Activated CD8-positive, alpha-beta T cell treated with anti-CD3 and anti-CD28 coated beads for 36 hours (primary cell): ENCODE data around the gene ARRDC3. TPM values are rescaled to one million over a fixed set of nuclear protein-coding genes. Genes with fewer than 3 reads are reported as not detected.

ENCODE experiments used
- ATAC-seq: fragments of 200-7000 bp; cut with Tn5 transposase; one replicate; pipeline ENCODE4 v1.10.0; 2021; ENCODE audit warnings: mild to moderate bottlenecking, moderate library complexity
- CTCF ChIA-PET: fragments of 350-600 bp; sonication (Branson Sonifier 250); formaldehyde crosslinking; loops from one replicate; lab custom pipeline; 2021; ENCODE audit warnings: antibody characterized with exemption; lab: Charles Lee
- POLR2A ChIA-PET: fragments of 350-600 bp; sonication (Branson Sonifier 250); formaldehyde crosslinking; loops from one replicate; lab custom pipeline; 2021; ENCODE audit warnings: antibody characterized with exemption; lab: Charles Lee
- DNase-seq: peaks from one replicate; pipeline ENCODE4 v3.0.0-alpha.2; 2020
- H3K27ac Mint-ChIP-seq: one replicate; pipeline ENCODE4 v1.8.0; 2021; ENCODE audit warnings: mild to moderate bottlenecking, mixed read lengths
- H3K27me3 Mint-ChIP-seq: one replicate; pipeline ENCODE4 v1.8.0; 2021; ENCODE audit warnings: mixed read lengths
- H3K36me3 Mint-ChIP-seq: one replicate; pipeline ENCODE4 v1.8.0; 2021; ENCODE audit warnings: low read depth, mixed read lengths
- H3K4me1 Mint-ChIP-seq: one replicate; pipeline ENCODE4 v1.8.0; 2021; ENCODE audit warnings: low read depth, mixed read lengths
- H3K4me3 Mint-ChIP-seq: one replicate; pipeline ENCODE4 v1.8.0; 2021; ENCODE audit warnings: mild to moderate bottlenecking, moderate library complexity, mixed read lengths
- H3K9me3 Mint-ChIP-seq: one replicate; pipeline ENCODE4 v1.8.0; 2021; ENCODE audit warnings: mixed read lengths
- intact Hi-C: fragments of 100-400 bp; cut with micrococcal nuclease; formaldehyde crosslinking; loops from one replicate; pipeline ENCODE4 v1.10.0; 2022
- total RNA-seq, 2 experiments: library from RNA; stranded (reverse); gene quantifications; one replicate each; pipeline ENCODE4 v1.2.3, GENCODE V29; 2021
- TF ChIP-seq, protein P1 (sequence below): fragments of 200-600 bp; IDR thresholded peaks from one replicate; pipeline ENCODE4 v1.8.0; 2022; ENCODE audit warnings: antibody characterized with exemption, mild to moderate bottlenecking

The ARRDC3 gene
- total RNA-seq, 2 experiments from 2014 or later = 35.4 to 39.2 TPM

DNA sequence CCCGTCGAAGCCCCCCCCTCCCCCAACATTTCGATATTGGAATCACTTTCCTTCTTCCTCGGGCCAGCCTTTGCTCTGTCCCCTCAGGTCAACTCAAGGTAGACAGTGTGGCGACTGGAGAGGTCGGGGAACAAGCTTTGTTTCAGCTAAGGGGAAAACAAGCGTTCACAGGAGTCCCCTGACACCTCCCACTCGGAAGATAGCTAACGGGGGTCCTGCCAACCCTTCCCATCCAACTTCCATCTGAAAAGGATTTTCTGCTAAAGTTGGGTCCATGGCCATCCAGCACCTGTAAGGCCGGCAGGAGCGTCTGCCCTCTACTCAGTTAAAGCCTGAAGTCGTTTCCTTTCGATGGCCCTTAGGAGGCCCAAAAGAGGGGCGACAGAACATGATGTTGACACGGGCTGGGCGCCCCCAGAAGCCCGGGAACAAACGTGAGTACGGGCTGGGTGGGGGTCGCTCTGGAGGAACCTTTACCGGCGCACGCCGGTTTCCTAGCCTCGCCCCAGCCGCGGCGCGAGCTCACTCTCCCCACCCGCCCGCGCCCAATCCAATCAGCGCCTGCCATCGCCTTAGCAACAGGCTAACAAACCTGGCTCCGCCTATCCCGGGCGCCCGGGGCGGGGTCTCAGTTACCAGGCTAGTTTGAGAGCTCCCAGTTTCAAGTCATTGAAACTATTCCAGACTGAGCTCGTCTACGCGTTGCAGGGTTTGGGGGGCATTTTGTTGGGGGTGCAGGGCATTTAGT is 2.5 kb downstream of the ARRDC3 start:
- TF ChIP-seq, protein P1, sequence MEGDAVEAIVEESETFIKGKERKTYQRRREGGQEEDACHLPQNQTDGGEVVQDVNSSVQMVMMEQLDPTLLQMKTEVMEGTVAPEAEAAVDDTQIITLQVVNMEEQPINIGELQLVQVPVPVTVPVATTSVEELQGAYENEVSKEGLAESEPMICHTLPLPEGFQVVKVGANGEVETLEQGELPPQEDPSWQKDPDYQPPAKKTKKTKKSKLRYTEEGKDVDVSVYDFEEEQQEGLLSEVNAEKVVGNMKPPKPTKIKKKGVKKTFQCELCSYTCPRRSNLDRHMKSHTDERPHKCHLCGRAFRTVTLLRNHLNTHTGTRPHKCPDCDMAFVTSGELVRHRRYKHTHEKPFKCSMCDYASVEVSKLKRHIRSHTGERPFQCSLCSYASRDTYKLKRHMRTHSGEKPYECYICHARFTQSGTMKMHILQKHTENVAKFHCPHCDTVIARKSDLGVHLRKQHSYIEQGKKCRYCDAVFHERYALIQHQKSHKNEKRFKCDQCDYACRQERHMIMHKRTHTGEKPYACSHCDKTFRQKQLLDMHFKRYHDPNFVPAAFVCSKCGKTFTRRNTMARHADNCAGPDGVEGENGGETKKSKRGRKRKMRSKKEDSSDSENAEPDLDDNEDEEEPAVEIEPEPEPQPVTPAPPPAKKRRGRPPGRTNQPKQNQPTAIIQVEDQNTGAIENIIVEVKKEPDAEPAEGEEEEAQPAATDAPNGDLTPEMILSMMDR = no peak
- Mint-ChIP-seq H3K4me3 (peak overlapping the region; percentile 93), H3K4me1 (peaks cover 29% of the 10 kb centered on the region)

DNA sequence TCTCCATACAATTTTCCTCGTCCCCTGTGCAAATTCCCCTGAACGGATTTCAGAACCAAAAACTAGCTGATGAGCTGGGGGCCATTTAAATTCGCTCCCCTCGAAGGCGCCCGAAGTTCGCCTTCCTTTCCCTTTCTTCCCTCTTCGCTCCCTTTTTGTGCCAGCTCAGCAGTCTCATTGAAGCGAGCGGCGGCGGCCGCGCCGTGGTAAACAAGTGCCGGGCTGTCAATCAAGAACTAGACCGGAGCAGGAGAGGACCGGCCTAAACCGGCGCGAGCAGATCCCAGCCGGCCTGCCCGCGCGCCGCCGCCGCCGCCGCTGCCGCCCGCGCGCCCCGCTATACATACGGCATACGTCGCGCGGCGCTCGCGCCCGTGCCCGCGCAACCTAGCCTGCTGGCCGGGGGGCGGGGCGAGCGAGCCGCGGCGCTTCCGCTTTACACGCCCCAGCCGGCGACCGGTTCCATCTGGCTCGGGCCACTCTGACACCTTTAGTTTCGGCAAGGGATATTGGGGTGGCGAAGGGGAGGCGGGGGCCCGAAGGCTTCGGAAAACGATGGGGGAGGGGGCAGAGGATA is 3.1 kb downstream of the ARRDC3 start:
- ChIA-PET CTCF (interaction anchor here (1.0 to 2.2 kb wide), 4 partner anchors 66 to 160 kb away, joined by 4 to 15 read pairs (median 6); no protein-coding TSS in a partner anchor), POLR2A (interaction anchor here (0.6 to 2.2 kb wide), 11 partner anchors 9 to 213 kb away, joined by 3 to 25 read pairs (median 4); no protein-coding TSS in a partner anchor)
- H3K4me1 Mint-ChIP-seq = peaks cover 32% of the 10 kb centered on the region
- TF ChIP-seq, protein P1 = no peak
- H3K27me3 Mint-ChIP-seq = no peaks in the 10 kb centered on the region
- H3K9me3 Mint-ChIP-seq = no peaks in the 10 kb centered on the region
- peak; percentile 59 for ATAC-seq
- peak overlapping the region; percentile 99 for H3K27ac Mint-ChIP-seq
- peak overlapping the region; percentile 93 for H3K4me3 Mint-ChIP-seq
- intact Hi-C loops = loop anchor here (2.0 to 10.0 kb wide), 4 partner anchors 67 to 515 kb away; no protein-coding TSS in a partner anchor
- peaks cover 42% of the 10 kb centered on the region for H3K36me3 Mint-ChIP-seq
- peak; percentile 96 for DNase-seq

More for the DNA sequence above, 2.5 kb downstream of the ARRDC3 start:
- CTCF ChIA-PET = interaction anchor here (1.1 to 2.2 kb wide), 4 partner anchors 67 to 161 kb away, joined by 4 to 15 read pairs (median 6); no protein-coding TSS in a partner anchor
- intact Hi-C loops = loop anchor here (5.0 to 10.0 kb wide), 3 partner anchors 218 to 516 kb away; no protein-coding TSS in a partner anchor
- POLR2A ChIA-PET = interaction anchor here (0.5 to 2.2 kb wide), 13 partner anchors 9 to 213 kb away, joined by 3 to 25 read pairs (median 4); no protein-coding TSS in a partner anchor
- ATAC-seq (peak; percentile 60), DNase-seq (peak; percentile 99)
- Mint-ChIP-seq H3K9me3 (no peaks in the 10 kb centered on the region), H3K36me3 (peaks cover 38% of the 10 kb centered on the region), H3K27me3 (no peaks in the 10 kb centered on the region), H3K27ac (peak overlapping the region; percentile 98)

DNA sequence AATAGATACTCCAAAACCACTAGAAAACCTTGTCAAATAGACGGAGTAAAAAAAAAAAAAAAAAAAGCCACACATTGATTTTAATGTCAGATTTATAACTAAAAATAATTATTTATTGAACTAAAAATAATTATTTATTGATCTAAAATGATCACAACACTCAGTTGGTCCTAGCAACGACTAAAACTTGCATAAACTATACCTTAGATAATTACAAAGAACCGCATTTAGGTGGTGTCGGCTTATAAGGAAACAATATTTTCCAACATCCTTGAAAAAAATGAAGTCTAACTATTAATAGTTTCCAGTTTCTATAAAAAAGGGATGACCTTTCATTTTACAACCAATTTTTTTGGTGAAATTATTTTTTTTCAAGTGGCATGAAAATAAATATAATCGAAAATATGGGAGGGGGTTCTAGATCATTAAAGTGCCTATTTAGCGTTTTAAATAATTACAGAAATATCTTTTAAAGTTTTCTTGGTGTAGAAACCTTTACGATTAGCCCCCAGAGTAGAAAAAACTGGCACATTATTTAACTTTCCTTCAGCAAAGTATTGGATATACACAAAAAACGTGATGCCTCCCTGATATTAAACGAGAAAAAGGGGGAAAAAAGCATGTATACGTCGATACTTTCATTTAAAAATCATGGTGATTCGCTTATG is 3.7 kb downstream of the ARRDC3 start:
- ChIA-PET CTCF (interaction anchor here (1.0 to 2.2 kb wide), 7 partner anchors 40 to 159 kb away, joined by 3 to 15 read pairs (median 5); no protein-coding TSS in a partner anchor), POLR2A (interaction anchor here (0.6 to 2.2 kb wide), 7 partner anchors 8 to 132 kb away, joined by 3 to 25 read pairs (median 3); no protein-coding TSS in a partner anchor)
- Mint-ChIP-seq H3K36me3 (peaks cover 48% of the 10 kb centered on the region), H3K27me3 (no peaks in the 10 kb centered on the region), H3K4me1 (peaks cover 31% of the 10 kb centered on the region), H3K9me3 (no peaks in the 10 kb centered on the region), H3K4me3 (peak overlapping the region; percentile 93), H3K27ac (peak overlapping the region; percentile 99)
- intact Hi-C loops = loop anchor here (2.0 kb wide), 1 partner anchor 67 kb away; no protein-coding TSS in a partner anchor
- TF ChIP-seq, protein P1 = no peak
- DNase-seq (no peak), ATAC-seq (no peak)

DNA sequence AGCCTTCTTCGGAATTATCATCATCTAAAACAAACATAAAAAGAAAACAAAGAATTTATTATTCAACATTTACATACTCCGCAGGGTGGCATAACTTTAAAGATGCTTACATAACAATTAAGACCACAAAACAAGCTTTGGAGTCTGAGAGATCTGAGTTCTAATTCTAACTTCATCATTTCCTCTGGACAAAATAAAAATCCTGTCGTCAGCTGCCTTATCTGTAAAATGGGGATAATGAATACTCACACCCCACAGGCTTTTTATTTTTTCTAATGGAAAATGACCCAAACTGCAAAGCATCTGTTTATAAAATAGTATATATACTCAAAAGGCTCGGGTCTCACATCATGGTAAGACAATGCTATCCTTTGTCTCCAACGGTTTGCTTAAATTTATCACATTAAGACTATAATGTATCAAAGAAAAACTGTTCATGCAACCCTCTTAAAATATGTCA is 4.3 kb downstream of the ARRDC3 start:
- DNase-seq = no peak
- Mint-ChIP-seq H3K4me1 (peaks cover 30% of the 10 kb centered on the region), H3K27ac (peak overlapping the region; percentile 99), H3K4me3 (peak overlapping the region; percentile 93), H3K27me3 (no peaks in the 10 kb centered on the region), H3K36me3 (peaks cover 52% of the 10 kb centered on the region), H3K9me3 (no peaks in the 10 kb centered on the region)
- ATAC-seq = no peak
- POLR2A ChIA-PET = interaction anchor here (0.7 to 1.3 kb wide), 2 partner anchors 99 to 226 kb away, joined by 3 read pairs; no protein-coding TSS in a partner anchor
- TF ChIP-seq, protein P1 = no peak
- CTCF ChIA-PET = interaction anchor here (0.9 to 1.6 kb wide), 7 partner anchors 40 to 159 kb away, joined by 3 to 7 read pairs (median 3); no protein-coding TSS in a partner anchor
- intact Hi-C loops = loop anchor here (2.0 kb wide), 1 partner anchor 66 kb away; no protein-coding TSS in a partner anchor
